ENCODE data around the gene NAT8.
"Not testable (repeated sequence)": the region's sequence is repeated elsewhere in the genome, so short reads cannot be mapped to it uniquely, and the experiment has no call there.

Gene NAT8

DNA sequence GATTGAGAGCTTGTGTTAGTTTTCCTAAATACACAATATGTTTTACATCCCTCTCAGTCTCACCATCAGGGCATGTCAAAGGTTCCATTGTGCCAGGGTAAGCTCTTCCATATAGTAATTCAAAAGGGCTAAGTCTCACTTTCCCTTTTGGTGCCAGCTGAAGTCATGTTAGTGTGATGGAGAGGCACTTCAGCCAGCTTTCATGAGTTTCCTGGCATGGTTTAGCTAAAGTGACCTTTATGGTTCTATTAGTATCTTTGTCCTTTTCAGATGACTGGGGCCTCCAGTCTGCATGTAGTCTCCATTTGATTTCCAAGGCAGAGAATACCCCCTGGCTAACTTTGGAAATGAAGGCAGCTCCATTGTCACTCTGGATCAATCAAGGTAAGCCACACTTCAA, 27.2 kb downstream of the NAT8 start:
- no peak for TF ChIP-seq JUND (IDR thresholded peaks at IDR 0.05; ENCODE audit: low read depth)
- no peak for DNase-seq (ENCODE audit: low read depth in 1 of 2, low spot score in 1 of 2)
- in situ Hi-C loops (cut with HindIII; ENCODE audit: low pct_unique_long_range_greater_than_20kb, low sequenced_read_pairs): no loop called here

DNA sequence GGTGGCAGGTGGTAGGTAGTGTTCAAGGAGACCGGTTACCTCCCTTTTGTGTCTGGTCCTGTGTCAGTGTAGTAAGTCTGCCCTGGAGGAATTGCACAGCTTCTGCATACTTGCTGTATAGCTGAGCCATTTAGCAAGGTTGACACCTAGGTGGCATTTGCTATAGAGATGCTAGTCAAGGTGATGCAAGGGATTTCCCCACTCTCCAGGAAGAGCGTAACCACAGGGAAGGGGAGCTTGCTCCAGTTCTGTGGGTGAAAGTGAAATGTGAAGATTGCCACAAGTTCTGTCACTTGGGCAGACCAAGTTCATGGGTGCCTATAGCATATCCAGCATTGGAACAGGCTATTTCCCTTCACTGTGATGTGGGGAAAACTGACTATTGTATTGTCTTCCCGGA, 28.1 kb downstream of the NAT8 start:
- DNase-seq (ENCODE audit: low read depth in 1 of 2, low spot score in 1 of 2): no peak
- TF ChIP-seq JUND (IDR thresholded peaks at IDR 0.05; ENCODE audit: low read depth): no peak
- in situ Hi-C loops (cut with HindIII; ENCODE audit: low pct_unique_long_range_greater_than_20kb, low sequenced_read_pairs): no loop called here

DNA sequence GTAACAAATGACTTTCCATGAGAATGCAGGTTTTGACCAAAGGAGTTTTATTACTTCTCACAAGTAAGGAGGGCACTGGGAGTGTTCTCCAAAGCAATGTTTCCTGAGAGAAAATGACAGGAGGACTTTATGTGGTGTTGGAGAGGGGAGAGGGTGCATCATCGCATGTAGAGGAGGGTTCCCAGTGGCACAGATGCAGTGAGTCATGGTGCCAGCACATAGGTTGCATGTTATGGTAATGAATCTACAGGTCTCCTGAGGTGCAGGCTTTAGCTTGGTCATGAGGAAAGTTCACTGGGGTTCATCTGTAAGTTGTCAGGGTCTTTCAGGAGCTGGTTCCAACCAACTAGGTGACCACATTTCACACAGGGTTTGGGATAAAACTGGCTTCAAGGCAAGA, 30.4 kb downstream of the NAT8 start:
- no peak for TF ChIP-seq JUND (IDR thresholded peaks at IDR 0.05; ENCODE audit: low read depth)
- DNase-seq (ENCODE audit: low read depth in 1 of 2, low spot score in 1 of 2): no peak
- in situ Hi-C loops (cut with HindIII; ENCODE audit: low pct_unique_long_range_greater_than_20kb, low sequenced_read_pairs): no loop called here

DNA sequence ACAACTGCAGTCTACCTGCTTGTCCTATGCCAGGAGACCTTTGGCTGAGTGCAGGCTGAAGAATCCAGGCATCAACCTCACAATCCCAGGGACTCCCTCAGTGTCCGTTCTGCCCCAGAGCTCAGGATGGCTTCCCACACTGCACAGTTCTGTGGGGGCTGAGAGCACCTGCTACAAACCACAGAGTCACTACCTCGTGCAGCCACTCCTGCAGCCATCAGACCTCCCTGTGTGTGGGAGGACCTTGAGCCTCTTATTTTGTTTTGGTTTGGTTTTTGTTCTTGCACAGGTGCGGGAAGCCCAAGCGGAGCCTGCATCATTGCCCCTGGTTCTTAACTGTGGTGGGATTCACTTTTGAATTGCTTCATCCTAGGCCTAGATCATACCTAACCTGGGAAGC, 31.0 kb downstream of the NAT8 start:
- DNase-seq (ENCODE audit: low read depth in 1 of 2, low spot score in 1 of 2): no peak
- no peak for TF ChIP-seq JUND (IDR thresholded peaks at IDR 0.05; ENCODE audit: low read depth)
- in situ Hi-C loops (cut with HindIII; ENCODE audit: low pct_unique_long_range_greater_than_20kb, low sequenced_read_pairs): no loop called here

DNA sequence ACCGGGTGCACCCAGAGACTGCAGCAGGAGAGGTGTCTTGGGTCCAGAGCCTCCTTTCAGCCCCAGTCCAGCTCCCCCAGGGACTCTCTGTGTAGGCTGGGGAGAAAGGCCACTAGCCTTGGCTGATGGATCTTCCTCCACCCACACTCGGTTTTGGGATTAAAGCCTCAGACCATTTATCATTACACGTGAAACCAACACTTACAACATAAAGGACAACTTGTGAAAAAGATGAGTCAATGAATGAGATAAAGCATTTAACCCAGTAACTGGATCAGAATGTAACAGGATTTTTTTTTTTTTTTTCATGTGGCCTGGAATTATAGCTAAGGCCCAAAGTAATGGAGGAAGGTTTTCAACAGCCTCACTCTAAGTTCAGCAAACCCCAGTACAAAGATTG, 32.1 kb downstream of the NAT8 start:
- in situ Hi-C loops (cut with HindIII; ENCODE audit: low pct_unique_long_range_greater_than_20kb, low sequenced_read_pairs): no loop called here
- no peak for DNase-seq (ENCODE audit: low read depth in 1 of 2, low spot score in 1 of 2)
- TF ChIP-seq JUND (IDR thresholded peaks at IDR 0.05; ENCODE audit: low read depth): no peak

DNA sequence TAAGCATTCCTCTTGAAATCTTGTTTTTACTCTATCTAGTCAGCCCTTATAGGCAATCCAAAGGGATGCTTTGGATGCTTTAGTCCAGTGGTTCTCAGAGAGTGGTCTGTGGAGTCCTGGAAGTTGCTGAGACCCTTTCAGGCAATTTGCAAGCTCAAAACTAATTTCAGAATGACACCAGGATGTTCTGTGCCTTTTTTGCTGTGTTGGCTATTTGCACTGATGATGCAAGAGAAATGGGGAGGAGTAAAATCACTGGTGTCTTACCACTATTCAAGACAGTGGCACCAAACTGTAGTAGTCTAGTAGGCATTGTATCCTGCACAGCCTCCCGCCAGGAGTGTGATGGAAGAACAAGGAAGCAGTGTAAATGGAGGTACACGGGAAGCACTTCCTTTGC, 37.6 kb downstream of the NAT8 start:
- in situ Hi-C loops (cut with HindIII; ENCODE audit: low pct_unique_long_range_greater_than_20kb, low sequenced_read_pairs); DNase-seq (ENCODE audit: low read depth in 1 of 2, low spot score in 1 of 2): not testable (repeated sequence)

DNA sequence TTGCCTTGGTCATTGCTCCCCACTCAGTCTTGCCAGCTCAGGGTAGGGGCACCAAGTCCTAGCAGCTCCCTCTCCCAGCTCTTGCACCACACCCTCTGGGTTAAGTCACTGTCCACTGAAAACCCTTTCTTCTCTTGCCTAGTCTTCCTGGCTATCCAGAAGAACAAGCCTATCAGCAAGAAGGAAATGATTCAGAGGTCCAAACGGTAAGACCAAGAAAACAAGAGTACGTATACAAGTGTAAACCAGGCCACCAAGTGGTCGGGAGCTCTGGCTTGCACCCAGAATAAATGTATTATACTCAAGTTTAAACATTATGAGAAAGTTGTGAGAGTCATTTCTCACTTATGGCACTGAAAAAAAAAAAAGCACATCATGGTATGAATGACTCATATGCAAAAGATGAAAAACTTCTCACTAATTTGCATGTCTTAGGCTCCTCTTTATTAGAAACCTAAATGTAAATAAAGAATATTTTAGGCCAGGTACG, 39.1 kb downstream of the NAT8 start:
- in situ Hi-C loops (cut with HindIII; ENCODE audit: low pct_unique_long_range_greater_than_20kb, low sequenced_read_pairs): not testable (repeated sequence)

DNA sequence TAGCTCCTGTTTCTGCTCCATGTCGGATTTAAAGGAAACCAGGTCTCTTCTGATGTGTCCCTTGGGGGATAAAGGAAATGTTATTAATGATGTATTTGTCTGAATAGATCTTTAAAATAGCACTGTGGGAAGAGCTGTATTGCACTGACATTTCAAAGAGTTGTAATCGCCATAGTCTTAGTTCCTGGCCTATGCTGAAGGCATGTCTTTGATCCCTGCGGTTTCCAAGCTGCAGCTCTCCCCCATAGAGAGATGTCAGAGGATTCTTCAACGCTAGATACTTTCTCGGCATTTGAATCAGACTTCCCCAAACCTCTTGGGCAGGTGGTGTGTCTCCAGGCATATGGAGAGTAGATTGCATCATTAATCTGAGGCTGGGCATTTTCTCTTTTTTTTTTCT, 40.4 kb downstream of the NAT8 start:
- in situ Hi-C loops (cut with HindIII; ENCODE audit: low pct_unique_long_range_greater_than_20kb, low sequenced_read_pairs): no loop called here
- no peak for DNase-seq (ENCODE audit: low read depth in 1 of 2, low spot score in 1 of 2)
- TF ChIP-seq JUND (IDR thresholded peaks at IDR 0.05; ENCODE audit: low read depth): no peak

More for the DNA sequence above, 39.1 kb downstream of the NAT8 start:
- not testable (repeated sequence) for DNase-seq (ENCODE audit: low read depth in 1 of 2, low spot score in 1 of 2)

DNA sequence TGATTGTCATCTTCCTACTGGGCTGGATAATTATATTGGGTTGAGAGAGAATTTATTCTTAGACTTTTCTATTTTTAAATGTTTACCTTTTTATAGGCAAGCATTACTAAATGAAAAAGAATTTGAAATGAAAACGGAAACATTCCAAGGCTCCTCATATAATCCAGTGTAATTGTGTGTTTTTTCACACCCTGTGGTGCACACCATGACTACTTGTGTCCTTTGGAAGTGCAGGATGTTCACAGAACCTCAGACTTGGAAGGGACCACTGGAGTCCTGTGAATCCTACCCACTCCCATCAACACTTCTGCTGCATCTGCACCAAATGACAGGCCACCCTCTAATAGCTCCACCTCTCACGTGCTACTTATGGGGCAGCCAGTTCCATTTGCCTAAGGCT, 48.0 kb downstream of the NAT8 start:
- in situ Hi-C loops (cut with HindIII; ENCODE audit: low pct_unique_long_range_greater_than_20kb, low sequenced_read_pairs): no loop called here
- no peak for DNase-seq (ENCODE audit: low read depth in 1 of 2, low spot score in 1 of 2)
- TF ChIP-seq JUND (IDR thresholded peaks at IDR 0.05; ENCODE audit: low read depth): no peak

DNA sequence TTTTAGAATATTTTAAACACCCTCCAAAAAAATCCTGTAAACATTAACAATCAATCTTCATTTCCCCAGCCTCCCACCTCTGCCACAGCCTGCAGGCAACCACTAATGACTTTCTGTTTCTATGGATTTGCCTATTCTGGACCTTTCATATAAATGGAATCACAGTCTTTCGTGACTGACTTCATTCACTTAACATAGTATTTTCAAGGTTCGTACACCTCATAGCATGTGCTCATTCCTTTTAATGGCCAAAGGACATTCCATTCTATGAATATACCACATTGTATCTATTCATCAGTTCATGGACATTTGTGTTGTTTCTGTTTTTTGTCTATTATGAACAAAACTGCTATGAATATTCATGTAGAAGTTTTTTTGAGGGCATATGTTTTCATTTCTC, 48.5 kb downstream of the NAT8 start:
- no peak for TF ChIP-seq JUND (IDR thresholded peaks at IDR 0.05; ENCODE audit: low read depth)
- no peak for DNase-seq (ENCODE audit: low read depth in 1 of 2, low spot score in 1 of 2)

More for the DNA sequence above, 48.5 kb downstream of the NAT8 start:
- in situ Hi-C loops (cut with HindIII; ENCODE audit: low pct_unique_long_range_greater_than_20kb, low sequenced_read_pairs): no loop called here

Measured in T47D (cell line).